ENCODE data around the gene MAP3K15. TPM values are rescaled to one million over a fixed set of nuclear protein-coding genes. Genes with fewer than 3 reads are reported as not detected.

Gene MAP3K15
- total RNA-seq, 1 experiment from 2014 or later, result 1.2 TPM

DNA sequence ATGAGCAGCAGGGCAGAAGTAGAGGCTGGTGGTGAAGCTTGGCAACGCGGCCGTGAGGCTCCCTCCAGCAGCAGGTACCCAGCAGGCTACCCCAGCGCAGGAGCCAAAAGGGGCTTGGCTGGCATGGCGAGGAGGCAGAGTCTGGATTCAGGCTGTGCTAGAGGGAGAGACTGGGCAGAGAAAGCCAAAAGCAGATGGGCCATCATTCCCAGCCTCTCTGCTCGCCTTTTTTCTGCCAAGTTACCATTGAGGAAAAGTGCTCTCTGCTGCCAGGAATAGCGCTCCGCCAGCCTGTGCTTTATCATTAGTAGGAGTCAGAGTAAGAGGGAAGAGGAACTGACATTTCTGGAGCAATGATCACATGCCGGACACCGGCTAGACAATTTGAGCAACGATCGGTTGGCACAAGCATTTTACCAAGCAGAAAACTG, 28.7 kb upstream of the MAP3K15 start:
- Histone ChIP-seq H2AFZ (ENCODE audit: low read length) (no peak overlapping the region), H2BK12ac (ENCODE audit: insufficient read length, low read depth, low read length) (no peak overlapping the region), H2BK15ac (ENCODE audit: low read depth, low read length) (no peak overlapping the region), H2BK5ac (ENCODE audit: insufficient read length, low read length) (no peak overlapping the region), H3K9me3 (ENCODE audit: control insufficient read depth, low read depth, low read length) (peaks cover 51% of the 10 kb centered on the region), H3K27me3 (ENCODE audit: insufficient read depth, low read length) (no peaks in the 10 kb centered on the region), H3K18ac (ENCODE audit: insufficient read length, low read depth, low read length) (no peak overlapping the region), H3K14ac (ENCODE audit: insufficient read depth, low read length) (no peak overlapping the region; the same call in 1 of the 2 replicates), H3K4ac (ENCODE audit: low read depth, low read length) (no peak overlapping the region), H3T11ph (ENCODE audit: low read length) (no peak overlapping the region), H2BK120ac (ENCODE audit: low read depth, low read length, poor library complexity, severe bottlenecking) (no peak overlapping the region), H3K4me1 (ENCODE audit: insufficient read depth, low read length) (no peaks in the 10 kb centered on the region), H3K56ac (ENCODE audit: insufficient read length, low read depth, low read length) (no peak overlapping the region), H4K91ac (ENCODE audit: insufficient read length, low read depth, low read length) (no peak overlapping the region), H3K23me2 (ENCODE audit: insufficient read length, low read depth, low read length, poor library complexity, severe bottlenecking) (no peaks in the 10 kb centered on the region), H3K9ac (ENCODE audit: extremely low read depth, insufficient read length, low read length) (no peak overlapping the region), H3K23ac (ENCODE audit: insufficient read length, low read depth, low read length) (no peak overlapping the region), H4K8ac (replicated peaks; ENCODE audit: insufficient read length, low read depth, low read length) (no peak overlapping the region), H2BK20ac (ENCODE audit: low read depth, low read length, poor library complexity, severe bottlenecking) (no peak overlapping the region), H3K27ac (ENCODE audit: insufficient read length, low read depth, low read length) (no peak overlapping the region), H2AK5ac (ENCODE audit: insufficient read length, low read length) (no peak overlapping the region), H4K5ac (ENCODE audit: insufficient read length, low read depth, low read length) (no peak overlapping the region), H4K20me1 (ENCODE audit: control insufficient read depth, insufficient read depth, insufficient read length) (no peaks in the 10 kb centered on the region), H3K79me1 (ENCODE audit: insufficient read depth, low read depth, low read length, poor library complexity, severe bottlenecking) (no peaks in the 10 kb centered on the region), H3K79me2 (ENCODE audit: insufficient read depth, low read length) (no peaks in the 10 kb centered on the region), H3K4me2 (ENCODE audit: insufficient read depth, insufficient read length, low read length) (no peak overlapping the region)
- no peak overlapping the region for H3K4me3 Mint-ChIP-seq
- no CpG with 5 or more reads among the region's 12 CpGs for WGBS (ENCODE audit: extremely low coverage, insufficient read length, low lambda C conversion rate)
- TF ChIP-seq, protein P1, sequence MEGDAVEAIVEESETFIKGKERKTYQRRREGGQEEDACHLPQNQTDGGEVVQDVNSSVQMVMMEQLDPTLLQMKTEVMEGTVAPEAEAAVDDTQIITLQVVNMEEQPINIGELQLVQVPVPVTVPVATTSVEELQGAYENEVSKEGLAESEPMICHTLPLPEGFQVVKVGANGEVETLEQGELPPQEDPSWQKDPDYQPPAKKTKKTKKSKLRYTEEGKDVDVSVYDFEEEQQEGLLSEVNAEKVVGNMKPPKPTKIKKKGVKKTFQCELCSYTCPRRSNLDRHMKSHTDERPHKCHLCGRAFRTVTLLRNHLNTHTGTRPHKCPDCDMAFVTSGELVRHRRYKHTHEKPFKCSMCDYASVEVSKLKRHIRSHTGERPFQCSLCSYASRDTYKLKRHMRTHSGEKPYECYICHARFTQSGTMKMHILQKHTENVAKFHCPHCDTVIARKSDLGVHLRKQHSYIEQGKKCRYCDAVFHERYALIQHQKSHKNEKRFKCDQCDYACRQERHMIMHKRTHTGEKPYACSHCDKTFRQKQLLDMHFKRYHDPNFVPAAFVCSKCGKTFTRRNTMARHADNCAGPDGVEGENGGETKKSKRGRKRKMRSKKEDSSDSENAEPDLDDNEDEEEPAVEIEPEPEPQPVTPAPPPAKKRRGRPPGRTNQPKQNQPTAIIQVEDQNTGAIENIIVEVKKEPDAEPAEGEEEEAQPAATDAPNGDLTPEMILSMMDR (conservative IDR thresholded peaks at IDR 0.05), result no peak
- no peaks in the 10 kb centered on the region for H3K4me1 Mint-ChIP-seq
- no peak for DNase-seq
- H3K36me3 Mint-ChIP-seq (ENCODE audit: insufficient read depth in 1 of 3, low read depth in 3 of 3), result peaks cover 0 to 18% (median 9%) of the 10 kb centered on the region in 3 experiments; a peak in 4 of 7 replicates
- H3K27me3 Mint-ChIP-seq (ENCODE audit: low read depth), result peaks cover 5% of the 10 kb centered on the region
- H3K27ac Mint-ChIP-seq, result no peak overlapping the region
- peaks cover 70 to 80% of the 10 kb centered on the region in 2 experiments for H3K9me3 Mint-ChIP-seq
